Left ventricle myocardium inferior (tissue), 1 donor: ENCODE data around the gene FCHO2. TPM values are rescaled to one million over a fixed set of nuclear protein-coding genes. Genes with fewer than 3 reads are reported as not detected.

Experiments used
- DNase-seq: peaks from one replicate; pipeline ENCODE4 v3.0.0-alpha.2; 2020
- H3K27ac ChIP-seq: fragments of 200-600 bp; replicated peaks from 2 replicates; pipeline ENCODE4 v1.8.0; 2021
- H3K27me3 ChIP-seq: fragments of 200-600 bp; 2 replicates; pipeline ENCODE4 v1.8.0; 2021; ENCODE audit warnings: low read depth
- H3K36me3 ChIP-seq: fragments of 200-600 bp; 2 replicates; pipeline ENCODE4 v1.8.0; 2021
- H3K4me1 ChIP-seq: fragments of 200-600 bp; 2 replicates; pipeline ENCODE4 v1.8.0; 2021
- H3K4me3 ChIP-seq: fragments of 200-600 bp; 2 replicates; pipeline ENCODE4 v1.8.0; 2021; ENCODE audit warnings: mild to moderate bottlenecking, moderate library complexity
- H3K9me3 ChIP-seq: fragments of 200-600 bp; replicated peaks from 2 replicates; pipeline ENCODE4 v1.8.0; 2021
- CTCF ChIP-seq: fragments of 200-600 bp; IDR thresholded peaks from 2 replicates; pipeline ENCODE4 v1.8.0; 2021; ENCODE audit warnings: antibody characterized with exemption, mild to moderate bottlenecking, borderline replicate concordance
- intact Hi-C: fragments of 100-400 bp; cut with micrococcal nuclease; formaldehyde crosslinking; loops from one replicate; pipeline ENCODE4 v1.11.0; 2022
- total RNA-seq: library from RNA; stranded (reverse); fragmentation: NEBNext Ultra II Directional; extraction: Animal tissue kit (Norgen Biotek cat#: 25700); gene quantifications from one replicate; pipeline ENCODE4 v1.2.1, GENCODE V29; 2021
- donor health status: DM: no; HTN: yes; CAD: no; lungs with severe emphysema.

Gene FCHO2
- total RNA-seq, 1 donor from 2014 or later: 23.3 TPM

GRCh38 chr5:73037545-73037944 lies 81.7 kb downstream of the FCHO2 start:
- Histone ChIP-seq H3K27me3 (no peaks in the 10 kb centered on the region), H3K4me3 (no peak overlapping the region), H3K4me1 (no peaks in the 10 kb centered on the region), H3K27ac (no peak overlapping the region), H3K36me3 (peaks cover 45% of the 10 kb centered on the region), H3K9me3 (no peaks in the 10 kb centered on the region)
- no peak for DNase-seq
- intact Hi-C loops: no loop called here
- no peak for TF ChIP-seq CTCF

GRCh38 chr5:73039082-73039481 lies 83.2 kb downstream of the FCHO2 start:
- intact Hi-C loops: no loop called here
- no peaks in the 10 kb centered on the region for H3K27me3 ChIP-seq
- no peak for DNase-seq
- TF ChIP-seq CTCF: no peak
- H3K36me3 ChIP-seq: peaks cover 49% of the 10 kb centered on the region
- no peaks in the 10 kb centered on the region for H3K9me3 ChIP-seq
- no peaks in the 10 kb centered on the region for H3K4me1 ChIP-seq
- no peak overlapping the region for H3K4me3 ChIP-seq
- no peak overlapping the region for H3K27ac ChIP-seq

DNA sequence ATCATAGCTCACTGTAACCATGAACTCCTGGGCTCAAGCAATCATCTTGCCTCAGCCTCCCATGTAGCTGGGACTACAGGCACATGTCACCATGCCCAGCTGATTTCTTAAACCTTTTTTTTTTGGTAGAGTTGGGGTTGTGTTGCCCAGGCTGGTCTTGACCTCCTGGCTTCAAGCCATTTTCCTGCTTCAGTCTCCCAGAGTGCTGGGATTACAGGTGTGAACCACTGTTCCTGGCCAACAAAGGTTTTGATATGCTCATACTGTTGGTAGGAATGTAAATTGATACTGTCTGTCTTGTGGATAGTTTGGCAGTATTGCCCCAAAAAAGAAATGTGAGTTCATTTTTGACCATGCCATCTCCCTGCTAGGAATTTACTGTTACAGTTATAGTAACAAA lies 87.2 kb downstream of the FCHO2 start:
- H3K4me1 ChIP-seq: no peaks in the 10 kb centered on the region
- no peaks in the 10 kb centered on the region for H3K27me3 ChIP-seq
- H3K36me3 ChIP-seq: peaks cover 32% of the 10 kb centered on the region
- intact Hi-C loops: no loop called here
- no peak overlapping the region for H3K4me3 ChIP-seq
- no peak for TF ChIP-seq CTCF
- no peak overlapping the region for H3K27ac ChIP-seq
- peaks cover 12% of the 10 kb centered on the region for H3K9me3 ChIP-seq
- no peak for DNase-seq

DNA sequence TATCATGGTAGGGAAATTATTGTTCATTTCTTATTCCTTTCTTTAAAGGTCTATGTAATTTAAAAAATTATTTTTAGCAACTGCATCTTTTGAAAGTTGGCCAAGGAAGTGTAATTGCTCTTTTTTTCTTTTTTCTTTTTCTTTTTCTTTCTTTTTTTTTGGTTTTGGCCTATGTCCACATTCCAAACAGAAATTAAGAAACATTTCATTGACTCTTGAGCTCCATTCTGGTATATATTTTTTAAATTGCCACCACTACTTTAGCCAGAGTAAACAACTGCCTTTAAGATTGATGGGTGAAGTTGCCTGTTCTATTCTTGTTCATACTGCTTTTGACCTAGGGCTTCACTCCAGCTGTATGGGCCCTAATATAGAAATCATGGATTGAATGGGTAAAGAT lies 88.7 kb downstream of the FCHO2 start:
- no peaks in the 10 kb centered on the region for H3K4me1 ChIP-seq
- H3K27me3 ChIP-seq: no peaks in the 10 kb centered on the region
- intact Hi-C loops: no loop called here
- H3K9me3 ChIP-seq: peaks cover 12% of the 10 kb centered on the region
- H3K4me3 ChIP-seq: no peak overlapping the region
- no peak for TF ChIP-seq CTCF
- DNase-seq: no peak
- no peak overlapping the region for H3K27ac ChIP-seq
- peaks cover 22% of the 10 kb centered on the region for H3K36me3 ChIP-seq

GRCh38 chr5:73045623-73046022 lies 89.8 kb downstream of the FCHO2 start:
- H3K27ac ChIP-seq: no peak overlapping the region
- intact Hi-C loops: no loop called here
- DNase-seq: no peak
- H3K4me3 ChIP-seq: no peak overlapping the region
- peaks cover 26% of the 10 kb centered on the region for H3K36me3 ChIP-seq
- H3K4me1 ChIP-seq: no peaks in the 10 kb centered on the region
- peaks cover 12% of the 10 kb centered on the region for H3K9me3 ChIP-seq
- TF ChIP-seq CTCF: no peak
- H3K27me3 ChIP-seq: no peaks in the 10 kb centered on the region

DNA sequence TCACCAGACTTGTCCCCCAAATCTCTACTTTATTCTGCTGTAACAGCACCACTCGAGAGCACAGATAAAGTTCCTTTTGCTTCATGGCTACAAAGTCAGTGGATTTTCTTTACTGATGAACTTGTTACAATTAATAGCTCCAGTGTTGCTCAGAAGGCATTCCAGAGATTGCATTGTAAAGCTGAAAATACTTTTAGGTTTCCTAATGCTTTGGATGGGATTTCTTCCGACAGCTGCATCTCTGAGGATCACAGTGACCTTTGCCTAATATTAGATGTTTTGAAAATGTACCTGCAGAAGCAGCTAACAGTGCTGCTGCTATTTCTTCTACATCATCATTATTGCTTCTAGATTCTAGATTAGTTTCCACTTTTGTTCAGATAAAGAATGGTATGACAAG lies 105.8 kb downstream of the FCHO2 start:
- H3K4me3 ChIP-seq: no peak overlapping the region
- no peak for TF ChIP-seq CTCF
- no peaks in the 10 kb centered on the region for H3K27me3 ChIP-seq
- H3K27ac ChIP-seq: no peak overlapping the region
- intact Hi-C loops: no loop called here
- no peaks in the 10 kb centered on the region for H3K4me1 ChIP-seq
- DNase-seq: no peak
- peaks cover 34% of the 10 kb centered on the region for H3K36me3 ChIP-seq
- H3K9me3 ChIP-seq: no peaks in the 10 kb centered on the region
